HepG2 (cell line): Measurements from ENCODE around the gene BCL6. TPM values are rescaled to one million over a fixed set of nuclear protein-coding genes. Genes with fewer than 3 reads are reported as not detected.

Source experiments
- DPF2 ChIP-seq: sonication (generic); formaldehyde crosslinking; IDR thresholded peaks from 2 replicates; pipeline ENCODE4 v1.4.0; 2020; ENCODE audit warnings: mild to moderate bottlenecking, low read depth, missing genetic modification reagents, borderline replicate concordance
- DR1 ChIP-seq: sonication (generic); formaldehyde crosslinking; IDR thresholded peaks from 2 replicates; pipeline ENCODE4 v1.8.0; 2021; ENCODE audit warnings: mild to moderate bottlenecking, missing genetic modification reagents, inconsistent platforms
- FOXC1 ChIP-seq: sonication (generic); formaldehyde crosslinking; IDR thresholded peaks from 2 replicates; pipeline ENCODE4 v1.8.0; 2022; ENCODE audit warnings: mild to moderate bottlenecking, missing genetic modification reagents, borderline replicate concordance
- KLF12 ChIP-seq: sonication (generic); formaldehyde crosslinking; IDR thresholded peaks from 2 replicates; pipeline ENCODE4 v1.4.0; 2020; ENCODE audit warnings: missing genetic modification reagents, borderline replicate concordance
- KLF16 ChIP-seq, 2 experiments: sonication (generic) in 1 of 2; formaldehyde crosslinking in 1 of 2; IDR thresholded peaks; 2 replicates each; pipeline versions ENCODE4 v1.6.1 to v1.8.0; 2016 to 2023; ENCODE audit warnings: missing genetic modification reagents in 2 of 2, missing compliant biosample characterization in 1 of 2
- MZF1 ChIP-seq: sonication (generic); formaldehyde crosslinking; IDR thresholded peaks from 2 replicates; pipeline ENCODE4 v1.8.1; 2023; ENCODE audit warnings: mild to moderate bottlenecking, missing genetic modification reagents, borderline replicate concordance
- NFRKB ChIP-seq: fragments of 450-650 bp; IDR thresholded peaks from 2 replicates; pipeline ENCODE4 v1.6.1; 2017
- PITX1 ChIP-seq: sonication (generic); formaldehyde crosslinking; IDR thresholded peaks from 2 replicates; pipeline ENCODE4 v1.5.1; 2020; ENCODE audit warnings: mild to moderate bottlenecking, missing genetic modification reagents
- RBM22 ChIP-seq: fragments of 200-400 bp; formaldehyde crosslinking; optimal IDR thresholded peaks from 2 replicates; pipeline ENCODE3; 2017; ENCODE audit warnings: mild to moderate bottlenecking, low read length, moderate library complexity
- SAP130 ChIP-seq: IDR thresholded peaks from 2 replicates; pipeline ENCODE4 v1.6.1; 2016; ENCODE audit warnings: low read depth
- TCF7 ChIP-seq: sonication (generic); IDR thresholded peaks from 2 replicates; pipeline ENCODE4 v1.6.1; 2016; ENCODE audit warnings: antibody characterized with exemption, low read depth
- ZBTB42 ChIP-seq: sonication (generic); formaldehyde crosslinking; IDR thresholded peaks from 2 replicates; pipeline ENCODE4 v1.5.0; 2020; ENCODE audit warnings: mild to moderate bottlenecking, missing genetic modification reagents
- ZFYVE20 ChIP-seq: sonication (generic); formaldehyde crosslinking; IDR thresholded peaks from 2 replicates; pipeline ENCODE4 v1.8.0; 2023; ENCODE audit warnings: low read depth, mild to moderate bottlenecking, moderate library complexity, missing genetic modification reagents, borderline replicate concordance
- ZNF136 ChIP-seq: sonication (generic); formaldehyde crosslinking; IDR thresholded peaks from 2 replicates; pipeline ENCODE4 v1.8.1; 2022; ENCODE audit warnings: low read depth, mild to moderate bottlenecking, moderate library complexity, missing genetic modification reagents
- ZSCAN20 ChIP-seq: sonication (generic); formaldehyde crosslinking; IDR thresholded peaks from 2 replicates; pipeline ENCODE4 v1.4.0; 2020; ENCODE audit warnings: missing genetic modification reagents, mild to moderate bottlenecking, borderline replicate concordance
- polyA plus RNA-seq, 8 experiments: library from polyadenylated mRNA; depleted of rRNA in 3 of 8; stranded (reverse) in 7 of 8; unstranded in 1 of 8; fragments of >200 nt; fragmentation: Illumina TruSeq in 4 of 8; extraction: Trizol in 4 of 8; gene quantifications; 2 replicates each; pipeline versions ENCODE4 v1.2.1 to v1.2.3, GENCODE V29; 2011 to 2016; ENCODE audit warnings: low read depth in 4 of 8, missing spikeins in 1 of 8, mixed read lengths in 1 of 8; ENCODE audit not compliant: insufficient read depth in 1 of 8
- total RNA-seq, 5 experiments: library from RNA; depleted of rRNA; stranded (reverse); fragments of >200 nt; fragmentation: Illumina TruSeq; extraction: Trizol; gene quantifications; 2 replicates each; pipeline ENCODE4 v1.2.3, GENCODE V29; 2016; ENCODE audit warnings: low read depth in 1 of 5
- TF ChIP-seq, protein P1 (sequence below): sonication (generic); formaldehyde crosslinking; IDR thresholded peaks from 2 replicates; pipeline ENCODE4 v1.4.0; 2020; ENCODE audit warnings: missing genetic modification reagents, borderline replicate concordance
- TF ChIP-seq, protein P2 (sequence below): sonication (generic); formaldehyde crosslinking; IDR thresholded peaks from 2 replicates; pipeline ENCODE4 v1.4.0; 2020; ENCODE audit warnings: missing genetic modification reagents, borderline replicate concordance
- TF ChIP-seq, protein P3 (sequence below): sonication (generic); formaldehyde crosslinking; IDR thresholded peaks from 2 replicates; pipeline ENCODE4 v1.5.0; 2020; ENCODE audit warnings: missing genetic modification reagents, mild to moderate bottlenecking, borderline replicate concordance
- TF ChIP-seq, protein P4 (sequence below): sonication (generic); formaldehyde crosslinking; IDR thresholded peaks from 2 replicates; pipeline ENCODE4 v1.5.1; 2020; ENCODE audit warnings: mild to moderate bottlenecking, moderate library complexity, missing genetic modification reagents

The BCL6 gene
- total and polyA plus RNA-seq, 2 of the 13 experiments (the other 11 are each of a cell fraction or from before 2014, with no cell fraction given): 21.2 to 53.7 TPM

DNA sequence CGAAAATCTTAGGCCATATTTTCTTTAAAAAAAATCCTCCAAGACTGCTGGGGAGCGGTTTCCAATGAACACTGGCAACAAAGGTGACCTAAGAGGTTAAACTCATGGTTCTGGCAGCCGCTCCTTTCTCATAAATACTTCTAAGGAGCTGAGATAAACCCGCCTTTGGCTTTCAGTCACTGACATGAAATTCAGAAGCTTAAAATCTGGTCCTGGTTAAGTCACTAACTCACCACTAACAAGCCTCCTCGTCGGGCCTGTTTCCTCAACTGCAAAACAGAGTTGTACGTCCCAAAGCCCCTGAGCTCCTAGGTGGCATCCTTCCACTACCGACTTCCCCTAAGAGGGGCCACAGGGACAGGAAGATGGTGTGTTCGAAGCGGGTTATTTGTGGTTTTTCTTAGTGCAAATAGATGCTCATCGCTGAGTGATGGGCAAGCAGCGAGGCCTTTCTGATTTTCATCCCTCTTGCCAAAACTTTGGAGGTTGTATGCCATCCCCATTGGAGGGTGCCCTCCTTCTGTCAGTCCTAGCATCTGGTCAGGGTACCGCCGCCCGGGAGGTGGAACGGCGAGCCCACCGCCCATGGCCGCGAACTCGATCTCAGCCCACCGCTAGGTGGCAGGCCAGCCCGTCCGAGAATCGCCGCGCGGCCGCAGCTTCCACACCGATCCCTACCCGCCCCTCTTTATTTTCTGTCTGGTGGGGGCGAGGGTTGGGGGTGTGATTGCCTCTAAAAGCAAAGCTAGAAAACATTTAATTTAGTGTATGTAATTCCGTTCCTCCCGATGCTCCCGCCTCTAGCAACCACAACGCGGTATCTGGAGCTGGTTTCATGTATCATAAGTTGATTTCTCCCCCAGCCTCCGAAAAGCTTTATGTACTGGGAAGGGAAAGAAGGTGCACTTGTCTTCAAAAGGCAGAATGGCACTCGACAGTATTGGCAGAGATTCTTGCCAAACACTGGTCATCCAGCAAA is 4.6 kb downstream of the BCL6 start (continued):
- no peak for TF ChIP-seq DPF2 (CRISPR knock-in tag)
- TF ChIP-seq SAP130 (CRISPR knock-in tag): peak; percentile 33
- TF ChIP-seq, protein P1, sequence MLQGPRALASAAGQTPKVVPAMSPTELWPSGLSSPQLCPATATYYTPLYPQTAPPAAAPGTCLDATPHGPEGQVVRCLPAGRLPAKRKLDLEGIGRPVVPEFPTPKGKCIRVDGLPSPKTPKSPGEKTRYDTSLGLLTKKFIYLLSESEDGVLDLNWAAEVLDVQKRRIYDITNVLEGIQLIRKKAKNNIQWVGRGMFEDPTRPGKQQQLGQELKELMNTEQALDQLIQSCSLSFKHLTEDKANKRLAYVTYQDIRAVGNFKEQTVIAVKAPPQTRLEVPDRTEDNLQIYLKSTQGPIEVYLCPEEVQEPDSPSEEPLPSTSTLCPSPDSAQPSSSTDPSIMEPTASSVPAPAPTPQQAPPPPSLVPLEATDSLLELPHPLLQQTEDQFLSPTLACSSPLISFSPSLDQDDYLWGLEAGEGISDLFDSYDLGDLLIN (CRISPR knock-in tag): no peak
- TF ChIP-seq RBM22: peak; percentile 9
- TF ChIP-seq, protein P2, sequence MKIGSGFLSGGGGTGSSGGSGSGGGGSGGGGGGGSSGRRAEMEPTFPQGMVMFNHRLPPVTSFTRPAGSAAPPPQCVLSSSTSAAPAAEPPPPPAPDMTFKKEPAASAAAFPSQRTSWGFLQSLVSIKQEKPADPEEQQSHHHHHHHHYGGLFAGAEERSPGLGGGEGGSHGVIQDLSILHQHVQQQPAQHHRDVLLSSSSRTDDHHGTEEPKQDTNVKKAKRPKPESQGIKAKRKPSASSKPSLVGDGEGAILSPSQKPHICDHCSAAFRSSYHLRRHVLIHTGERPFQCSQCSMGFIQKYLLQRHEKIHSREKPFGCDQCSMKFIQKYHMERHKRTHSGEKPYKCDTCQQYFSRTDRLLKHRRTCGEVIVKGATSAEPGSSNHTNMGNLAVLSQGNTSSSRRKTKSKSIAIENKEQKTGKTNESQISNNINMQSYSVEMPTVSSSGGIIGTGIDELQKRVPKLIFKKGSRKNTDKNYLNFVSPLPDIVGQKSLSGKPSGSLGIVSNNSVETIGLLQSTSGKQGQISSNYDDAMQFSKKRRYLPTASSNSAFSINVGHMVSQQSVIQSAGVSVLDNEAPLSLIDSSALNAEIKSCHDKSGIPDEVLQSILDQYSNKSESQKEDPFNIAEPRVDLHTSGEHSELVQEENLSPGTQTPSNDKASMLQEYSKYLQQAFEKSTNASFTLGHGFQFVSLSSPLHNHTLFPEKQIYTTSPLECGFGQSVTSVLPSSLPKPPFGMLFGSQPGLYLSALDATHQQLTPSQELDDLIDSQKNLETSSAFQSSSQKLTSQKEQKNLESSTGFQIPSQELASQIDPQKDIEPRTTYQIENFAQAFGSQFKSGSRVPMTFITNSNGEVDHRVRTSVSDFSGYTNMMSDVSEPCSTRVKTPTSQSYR: 0 out of 2 replicates have a peak, but pooled peaks have one; percentile 28
- no peak for TF ChIP-seq FOXC1
- no peak for TF ChIP-seq ZBTB42 (CRISPR knock-in tag)
- TF ChIP-seq, protein P3, sequence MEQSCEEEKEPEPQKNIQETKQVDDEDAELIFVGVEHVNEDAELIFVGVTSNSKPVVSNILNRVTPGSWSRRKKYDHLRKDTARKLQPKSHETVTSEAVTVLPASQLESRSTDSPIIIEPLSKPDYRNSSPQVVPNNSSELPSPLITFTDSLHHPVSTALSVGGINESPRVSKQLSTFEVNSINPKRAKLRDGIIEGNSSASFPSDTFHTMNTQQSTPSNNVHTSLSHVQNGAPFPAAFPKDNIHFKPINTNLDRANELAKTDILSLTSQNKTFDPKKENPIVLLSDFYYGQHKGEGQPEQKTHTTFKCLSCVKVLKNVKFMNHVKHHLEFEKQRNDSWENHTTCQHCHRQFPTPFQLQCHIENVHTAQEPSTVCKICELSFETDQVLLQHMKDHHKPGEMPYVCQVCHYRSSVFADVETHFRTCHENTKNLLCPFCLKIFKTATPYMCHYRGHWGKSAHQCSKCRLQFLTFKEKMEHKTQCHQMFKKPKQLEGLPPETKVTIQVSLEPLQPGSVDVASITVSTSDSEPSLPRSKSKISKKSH (CRISPR knock-in tag): no peak
- 0 out of 2 replicates have a peak, but pooled peaks have one; percentile 67 for TF ChIP-seq ZFYVE20 (CRISPR knock-in tag)
- 0 out of 2 replicates have a peak, but pooled peaks have one; percentile 55 for TF ChIP-seq KLF12 (CRISPR knock-in tag)
- TF ChIP-seq, protein P4, sequence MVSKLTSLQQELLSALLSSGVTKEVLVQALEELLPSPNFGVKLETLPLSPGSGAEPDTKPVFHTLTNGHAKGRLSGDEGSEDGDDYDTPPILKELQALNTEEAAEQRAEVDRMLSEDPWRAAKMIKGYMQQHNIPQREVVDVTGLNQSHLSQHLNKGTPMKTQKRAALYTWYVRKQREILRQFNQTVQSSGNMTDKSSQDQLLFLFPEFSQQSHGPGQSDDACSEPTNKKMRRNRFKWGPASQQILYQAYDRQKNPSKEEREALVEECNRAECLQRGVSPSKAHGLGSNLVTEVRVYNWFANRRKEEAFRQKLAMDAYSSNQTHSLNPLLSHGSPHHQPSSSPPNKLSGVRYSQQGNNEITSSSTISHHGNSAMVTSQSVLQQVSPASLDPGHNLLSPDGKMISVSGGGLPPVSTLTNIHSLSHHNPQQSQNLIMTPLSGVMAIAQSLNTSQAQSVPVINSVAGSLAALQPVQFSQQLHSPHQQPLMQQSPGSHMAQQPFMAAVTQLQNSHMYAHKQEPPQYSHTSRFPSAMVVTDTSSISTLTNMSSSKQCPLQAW: 0 out of 2 replicates have a peak, but pooled peaks have one; percentile 41
- TF ChIP-seq TCF7: no peak
- TF ChIP-seq PITX1 (CRISPR knock-in tag): peak; percentile 52; the same call in 1 of the 2 replicates
- TF ChIP-seq MZF1: 0 out of 2 replicates have a peak, but pooled peaks have one; percentile 48
- TF ChIP-seq ZSCAN20 (CRISPR knock-in tag): 0 out of 2 replicates have a peak, but pooled peaks have one; percentile 30
- 0 out of 4 replicates have a peak, but pooled peaks of 1 of the 2 experiments have one; percentile 21 for TF ChIP-seq KLF16 (CRISPR knock-in tag; IDR thresholded peaks at IDR 0.05)
- no peak for TF ChIP-seq DR1 (CRISPR knock-in tag)
- TF ChIP-seq ZNF136 (CRISPR knock-in tag): no peak; the same call in 1 of the 2 replicates
- no peak for TF ChIP-seq NFRKB
